CD4-positive, alpha-beta T cell treated with Interleukin-10 for 1 hour (primary cell): ENCODE results near the gene GAL.

Experiments used
- DNase-seq: peaks from one replicate; pipeline ENCODE4 v3.0.0-alpha.2; 2020

The GAL gene

GRCh38 chr11:68683121-68683520, 1.2 kb upstream of the GAL start:
- DNase-seq: no peak

GRCh38 chr11:68683536-68684384, 584 bp upstream of the GAL start:
- no peak for DNase-seq

- no peak for DNase-seq
Observed at GRCh38 chr11:68685656-68686380, 1.5 kb downstream of the GAL start.

DNA sequence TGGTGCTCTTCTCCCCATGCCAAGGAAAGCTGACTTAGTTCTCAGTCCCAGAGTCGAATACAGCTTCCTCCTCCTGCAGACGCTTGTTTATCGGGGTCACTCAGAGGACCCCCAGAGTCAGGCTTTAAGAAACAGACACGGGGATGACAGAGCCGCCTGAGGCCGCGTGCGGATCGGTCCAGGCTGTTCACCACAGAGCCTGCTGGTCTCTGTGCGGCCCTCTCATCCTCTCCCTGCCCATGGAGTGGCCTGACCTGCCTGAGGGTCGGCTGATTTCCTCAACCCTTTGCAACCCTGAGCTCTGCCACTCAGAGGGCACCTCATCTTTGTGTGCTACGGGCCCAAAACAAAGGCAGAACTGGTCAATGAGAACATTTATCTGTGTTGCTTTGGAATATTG, 2.1 kb downstream of the GAL start:
- no peak for DNase-seq

DNA sequence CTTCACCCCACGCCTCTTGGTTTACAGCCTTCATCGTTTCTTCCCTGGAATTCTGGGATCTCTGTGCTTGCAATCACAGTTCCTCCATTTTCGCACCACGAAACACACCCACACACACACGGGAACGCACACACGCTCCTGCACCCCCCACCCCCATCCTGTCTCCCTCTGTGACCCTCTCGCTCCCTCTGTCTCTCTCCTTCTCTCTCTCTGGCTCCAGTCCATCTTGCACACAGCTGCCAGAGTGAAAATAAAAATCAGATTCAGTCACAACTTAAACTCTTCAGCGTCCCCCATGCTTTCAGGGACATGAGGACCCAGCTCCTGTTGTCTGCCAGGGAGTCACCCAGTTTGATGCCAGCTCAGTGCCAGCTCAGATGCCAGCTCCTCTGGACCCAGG, 3.0 kb downstream of the GAL start:
- DNase-seq: no peak

DNA sequence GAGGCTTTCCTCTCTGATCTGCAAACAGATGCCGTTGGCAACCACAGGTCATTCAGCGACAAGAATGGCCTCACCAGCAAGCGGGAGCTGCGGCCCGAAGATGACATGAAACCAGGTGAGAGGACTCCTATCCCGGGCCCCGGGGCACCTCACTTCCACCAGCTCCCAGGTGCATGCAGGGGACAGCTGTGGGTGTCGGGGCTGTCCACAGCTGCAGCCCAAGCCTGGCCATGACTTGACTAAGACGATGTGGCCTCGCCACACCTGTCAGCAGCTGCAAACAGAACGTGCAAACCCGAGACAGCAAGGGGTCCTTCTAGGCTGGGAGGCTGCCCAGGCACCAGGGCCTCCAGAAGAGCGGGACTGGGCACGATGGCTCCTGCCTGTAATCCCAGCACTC, 3.6 kb downstream of the GAL start:
- no peak for DNase-seq

DNA sequence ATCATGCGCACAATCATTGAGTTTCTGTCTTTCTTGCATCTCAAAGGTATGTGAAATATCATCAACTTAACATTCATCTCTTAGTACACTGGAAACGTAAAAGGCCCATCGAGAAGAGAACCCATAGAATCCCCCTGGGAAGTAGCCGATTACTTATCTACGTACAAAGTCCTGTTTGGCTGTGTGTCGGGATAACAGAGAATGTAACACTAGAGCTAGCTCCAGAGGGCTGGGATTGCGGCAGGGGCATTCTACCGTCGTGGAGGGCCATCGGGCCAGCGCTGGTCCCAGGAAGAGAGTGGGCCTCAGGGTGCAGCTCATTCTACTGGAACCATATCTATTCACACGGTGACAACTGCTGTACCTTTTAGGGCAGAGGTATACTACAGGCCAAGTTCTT, 4.5 kb downstream of the GAL start:
- no peak for DNase-seq

GRCh38 chr11:68689737-68690625, 5.6 kb downstream of the GAL start:
- DNase-seq: no peak

DNA sequence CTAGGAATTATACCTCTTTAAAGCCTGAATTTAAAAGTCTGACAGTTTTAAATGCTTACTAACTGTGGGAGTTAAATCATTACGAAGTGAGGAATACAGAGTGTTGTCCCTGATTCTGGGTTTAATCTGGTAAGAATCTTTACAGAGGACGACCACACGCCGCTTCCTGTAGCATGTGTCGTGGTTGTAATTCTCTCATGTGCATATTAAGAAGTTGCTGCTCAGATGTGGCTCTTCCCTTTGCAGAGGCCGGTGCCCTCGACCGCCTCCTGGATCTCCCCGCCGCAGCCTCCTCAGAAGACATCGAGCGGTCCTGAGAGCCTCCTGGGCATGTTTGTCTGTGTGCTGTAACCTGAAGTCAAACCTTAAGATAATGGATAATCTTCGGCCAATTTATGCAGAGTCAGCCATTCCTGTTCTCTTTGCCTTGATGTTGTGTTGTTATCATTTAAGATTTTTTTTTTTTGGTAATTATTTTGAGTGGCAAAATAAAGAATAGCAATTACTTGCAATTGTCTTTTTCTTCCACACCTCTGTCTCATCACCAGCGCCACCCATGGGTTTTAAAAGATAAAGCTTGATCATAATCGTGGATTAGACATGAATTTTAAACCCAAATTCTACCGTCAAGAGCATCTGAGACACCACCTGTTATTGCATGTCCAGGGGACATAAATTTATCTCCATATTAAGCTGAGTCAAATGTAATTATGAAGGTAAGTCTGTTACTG, 6.5 kb downstream of the GAL start:
- DNase-seq: peak; percentile 32

GRCh38 chr11:68691402-68691784, 7.0 kb downstream of the GAL start:
- no peak for DNase-seq

GRCh38 chr11:68692115-68692514, 7.8 kb downstream of the GAL start:
- DNase-seq: no peak

DNA sequence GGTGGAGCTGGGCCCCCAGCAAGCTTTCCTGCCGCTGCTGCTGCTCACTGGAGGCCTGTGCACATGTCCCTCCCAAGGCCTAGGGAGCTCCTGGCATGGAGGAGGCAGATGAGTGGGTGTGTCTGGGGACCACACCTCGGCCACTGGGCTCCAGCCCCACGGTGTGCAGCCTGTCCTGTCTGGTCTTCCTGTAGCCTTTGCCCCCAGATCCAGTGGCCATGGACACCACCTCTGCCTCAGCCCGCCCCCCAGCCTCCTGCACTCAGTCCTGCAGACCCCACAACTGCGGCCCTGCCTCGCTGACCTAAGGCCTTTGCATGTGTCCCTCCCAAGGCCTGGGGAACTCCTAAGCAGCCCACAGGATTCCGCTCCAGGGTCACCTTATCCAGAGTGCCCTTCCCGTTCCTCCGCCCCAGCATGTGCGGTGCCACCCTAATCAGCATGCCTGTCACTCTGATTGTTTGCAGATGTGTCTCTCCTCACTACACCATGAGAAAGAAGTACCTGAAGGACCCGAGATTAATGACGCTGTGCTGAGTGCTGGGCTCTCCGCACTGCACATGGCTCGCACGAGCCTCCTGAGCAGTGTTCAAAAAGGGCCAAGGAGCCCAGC, 8.6 kb downstream of the GAL start:
- DNase-seq: no peak

GRCh38 chr11:68693484-68693882, 9.1 kb downstream of the GAL start:
- no peak for DNase-seq

DNA sequence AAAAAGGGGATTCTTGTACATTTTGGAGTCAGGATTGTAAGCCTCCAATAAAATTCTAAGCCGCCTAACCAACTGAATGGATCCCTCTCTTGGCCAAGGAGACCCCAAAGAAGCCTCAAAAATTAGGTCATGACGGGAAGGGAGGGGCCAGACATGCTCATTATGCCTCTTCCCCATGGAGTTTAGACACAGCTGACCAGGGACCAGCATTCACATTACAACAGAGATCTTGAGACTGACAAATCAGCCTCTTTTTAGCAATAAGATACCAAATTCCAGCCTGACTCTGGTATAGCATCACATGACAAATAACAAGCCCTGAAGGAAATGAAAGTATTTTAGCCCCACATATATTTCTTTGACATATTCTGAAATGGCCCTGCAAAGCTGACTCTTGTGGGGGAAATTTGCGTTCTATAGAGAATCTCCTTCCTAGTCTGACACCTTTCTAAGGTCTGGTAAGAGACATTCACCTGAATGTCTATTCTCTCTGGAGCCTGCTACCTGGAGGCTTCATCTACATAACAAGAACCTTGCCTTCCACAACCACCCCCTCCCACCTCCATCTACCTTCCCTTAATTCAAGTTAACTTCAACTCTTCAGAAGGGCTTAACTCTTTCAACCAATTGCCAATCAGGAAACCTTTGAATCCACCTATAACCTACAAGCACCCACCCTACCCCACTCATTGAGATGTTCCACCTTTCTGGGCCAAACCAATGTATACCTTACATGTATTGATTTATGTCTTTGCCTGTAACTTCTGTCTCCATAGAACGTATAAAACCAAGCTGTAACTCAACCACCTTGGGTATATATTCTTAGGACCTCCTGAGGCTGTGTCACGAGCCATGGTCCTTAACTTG, 10.3 kb downstream of the GAL start:
- DNase-seq: no peak

GRCh38 chr11:68695531-68695930, 11.2 kb downstream of the GAL start:
- DNase-seq: no peak

GRCh38 chr11:68698993-68699392, 14.6 kb downstream of the GAL start:
- no peak for DNase-seq

- DNase-seq: no peak
Observed at GRCh38 chr11:68704887-68705286, 20.5 kb downstream of the GAL start.

GRCh38 chr11:68707527-68707926, 23.2 kb downstream of the GAL start:
- DNase-seq: no peak

- no peak for DNase-seq
Observed at GRCh38 chr11:68709062-68709461, 24.7 kb downstream of the GAL start.

DNA sequence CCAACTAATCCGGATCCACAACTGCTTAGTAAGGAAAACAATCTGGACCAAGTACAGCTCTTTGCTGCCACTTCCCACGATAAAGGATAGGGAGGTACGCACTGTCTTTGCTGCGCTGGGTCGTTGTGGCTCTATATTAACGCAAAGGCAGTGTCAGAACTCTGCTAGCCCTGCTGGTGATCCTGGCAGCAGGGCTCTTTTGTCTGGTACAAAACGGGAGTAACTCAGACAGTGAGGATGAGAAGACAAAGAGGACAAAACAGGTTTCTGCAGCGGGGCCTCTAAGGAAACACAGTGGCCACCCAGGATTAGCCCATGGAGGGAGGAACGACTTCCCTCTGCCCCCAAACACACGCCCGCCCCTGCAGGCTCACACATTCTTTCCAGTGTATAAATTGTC, 26.1 kb downstream of the GAL start:
- no peak for DNase-seq

- DNase-seq: no peak
Observed at GRCh38 chr11:68711114-68711513, 26.8 kb downstream of the GAL start.
